HG03175 (cell line): ENCODE data around the gene MTCH1.
"Not testable (repeated sequence)": the region's sequence is repeated elsewhere in the genome, so short reads cannot be mapped to it uniquely, and the experiment has no call there.

Experiments used
- ATAC-seq: cut with Tn5 transposase; IDR thresholded peaks from one replicate; pipeline ENCODE4 v1.9.1; 2021; ENCODE audit warnings: mild to moderate bottlenecking, moderate library complexity; ENCODE audit not compliant: unreplicated experiment

Gene MTCH1

GRCh38 chr6:36999061-36999750 lies 13.2 kb upstream of the MTCH1 start:
- ATAC-seq, result no peak

- no peak for ATAC-seq
Measured at GRCh38 chr6:36998723-36999038, 12.7 kb upstream of the MTCH1 start.

- ATAC-seq, result no peak
Measured at GRCh38 chr6:36997811-36998722, 12.1 kb upstream of the MTCH1 start.

- not testable (repeated sequence) for ATAC-seq
Measured at GRCh38 chr6:36990401-36990800, 4.4 kb upstream of the MTCH1 start.

- no peak for ATAC-seq
Measured at GRCh38 chr6:36989264-36989663, 3.3 kb upstream of the MTCH1 start.

GRCh38 chr6:36986704-36987047 lies 680 bp upstream of the MTCH1 start:
- no peak for ATAC-seq

GRCh38 chr6:36985417-36985807 lies 584 bp downstream of the MTCH1 start:
- no peak for ATAC-seq

GRCh38 chr6:36984581-36985416 lies 1.2 kb downstream of the MTCH1 start:
- no peak for ATAC-seq

GRCh38 chr6:36983538-36983937 lies 2.5 kb downstream of the MTCH1 start:
- ATAC-seq, result no peak

GRCh38 chr6:36980876-36981619 lies 4.9 kb downstream of the MTCH1 start:
- ATAC-seq, result no peak

- ATAC-seq, result no peak
Measured at GRCh38 chr6:36980129-36980528, 5.9 kb downstream of the MTCH1 start.

GRCh38 chr6:36979347-36979742 lies 6.7 kb downstream of the MTCH1 start:
- no peak for ATAC-seq

GRCh38 chr6:36978421-36979346 lies 7.3 kb downstream of the MTCH1 start:
- no peak for ATAC-seq

- no peak for ATAC-seq
Measured at GRCh38 chr6:36977470-36977941, 8.5 kb downstream of the MTCH1 start.

GRCh38 chr6:36976931-36977330 lies 9.1 kb downstream of the MTCH1 start:
- no peak for ATAC-seq

- ATAC-seq, result no peak
Measured at GRCh38 chr6:36976509-36976908, 9.5 kb downstream of the MTCH1 start.

- no peak for ATAC-seq
Measured at GRCh38 chr6:36976007-36976264, 10.1 kb downstream of the MTCH1 start.

- no peak for ATAC-seq
Measured at GRCh38 chr6:36975231-36976006, 10.6 kb downstream of the MTCH1 start.

GRCh38 chr6:36973647-36974046 lies 12.3 kb downstream of the MTCH1 start:
- ATAC-seq, result no peak
